Gastroesophageal sphincter (tissue), 4 donors: ENCODE data around the gene FNDC3B. TPM values are rescaled to one million over a fixed set of nuclear protein-coding genes. Genes with fewer than 3 reads are reported as not detected.
"Not testable (repeated sequence)": the region's sequence is repeated elsewhere in the genome, so short reads cannot be mapped to it uniquely, and the experiment has no call there.

Experiments used
- ATAC-seq: fragments of 150-250 bp; one replicate; pipeline ENCODE4 v1.9.1; 2016; ENCODE audit warnings: mild to moderate bottlenecking, moderate library complexity
- H3K27ac ChIP-seq, 4 donors: fragments of 200-600 bp; sonication (generic) in 3 of 4; 1 replicate in 3 of 4; 2 replicates in 1 of 4; pipeline ENCODE4 v1.5.1; 2016 to 2019
- H3K27me3 ChIP-seq: fragments of 200-600 bp; sonication (generic); one replicate; pipeline ENCODE4 v1.5.1; 2019
- H3K36me3 ChIP-seq, 2 donors: fragments of 200-600 bp; sonication (generic); one replicate each; pipeline ENCODE4 v1.5.1; 2019; ENCODE audit warnings: control low read depth in 1 of 2
- H3K4me1 ChIP-seq, 3 donors: fragments of 200-600 bp; sonication (generic); 1 replicate in 2 of 3; 2 replicates in 1 of 3; pipeline ENCODE4 v1.5.1; 2016 to 2019; ENCODE audit warnings: control low read depth in 2 of 3
- H3K4me3 ChIP-seq, 2 donors: fragments of 200-600 bp; sonication (generic); one replicate each; pipeline ENCODE4 v1.5.1; 2019; ENCODE audit warnings: mild to moderate bottlenecking in 1 of 2, moderate library complexity in 1 of 2
- H3K9me3 ChIP-seq, 3 donors: fragments of 200-600 bp; sonication (generic); one replicate each; pipeline ENCODE4 v1.5.1; 2017 to 2019; ENCODE audit warnings: control low read depth in 2 of 3
- CTCF ChIP-seq, 4 experiments: fragments of 200-600 bp in 2 of 4; fragments of 450-650 bp in 2 of 4; sonication (generic) in 1 of 4; IDR thresholded peaks; one replicate each; pipeline ENCODE4 v1.5.1; 2017 to 2019; ENCODE audit warnings: antibody characterized with exemption in 4 of 4, mild to moderate bottlenecking in 2 of 4, moderate library complexity in 2 of 4
- EP300 ChIP-seq: sonication (generic); formaldehyde crosslinking; IDR thresholded peaks from one replicate; pipeline ENCODE4 v1.6.1; 2017; ENCODE audit warnings: antibody characterized with exemption, mild to moderate bottlenecking
- POLR2A ChIP-seq, 2 donors: fragments of 450-650 bp; IDR thresholded peaks; one replicate each; pipeline ENCODE4 v1.6.1; 2017; ENCODE audit warnings: antibody characterized with exemption in 2 of 2, mild to moderate bottlenecking in 2 of 2, moderate library complexity in 1 of 2
- POLR2AphosphoS5 ChIP-seq: sonication (generic); formaldehyde crosslinking; IDR thresholded peaks from one replicate; pipeline ENCODE4 v1.6.1; 2017; ENCODE audit warnings: antibody characterized with exemption
- WGBS, 2 donors: methylation state at CpG; one replicate each; pipeline ENCODE4 v1.1.5; 2018; ENCODE audit warnings: low coverage in 1 of 2; 5-methylcytosine and 5-hydroxymethylcytosine counted together
- total RNA-seq, 4 donors: library from RNA; depleted of rRNA; stranded (reverse); fragments of >200 nt; gene quantifications; one replicate each; pipeline ENCODE4 v1.1.0, GENCODE V29; 2016

Gene FNDC3B
- total RNA-seq, 4 donors from 2014 or later = 53.1 to 97.2 (median 70.8) TPM

- Histone ChIP-seq H3K27me3 (no peaks in the 10 kb centered on the region), H3K9me3 (no peaks in the 10 kb centered on the region)
- ATAC-seq = no peak
Observed at GRCh38 chr3:172087602-172088580, 48.5 kb downstream of the FNDC3B start.

GRCh38 chr3:172089250-172089649 lies 49.9 kb downstream of the FNDC3B start:
- H3K27ac ChIP-seq = no peak overlapping the region
- ATAC-seq = no peak
- 64 to 71% methylated on average over 4 of the region's 4 CpGs for WGBS, 2 donors

More at GRCh38 chr3:172087602-172088580, 48.5 kb downstream of the FNDC3B start:
- 73 to 81% methylated on average over 7 of the region's 7 CpGs for WGBS, 2 donors
- Histone ChIP-seq H3K27ac (no peak overlapping the region), H3K4me3 (no peak overlapping the region), H3K36me3 (peaks cover 0 to 3% of the 10 kb centered on the region in 2 donors), H3K4me1 (peaks cover 0 to 41% (median 6%) of the 10 kb centered on the region in 3 donors)
- no peak for TF ChIP-seq CTCF (IDR thresholded peaks at IDR 0.05)
- no peak for TF ChIP-seq POLR2AphosphoS5
- no peak for TF ChIP-seq EP300
- no peak for TF ChIP-seq POLR2A (IDR thresholded peaks at IDR 0.05)

GRCh38 chr3:172090035-172090434 lies 50.7 kb downstream of the FNDC3B start:
- H3K4me3 ChIP-seq = no peak overlapping the region
- no peak for ATAC-seq
- H3K36me3 ChIP-seq = no peaks in the 10 kb centered on the region
- peaks cover 0 to 37% (median 6%) of the 10 kb centered on the region in 3 donors for H3K4me1 ChIP-seq
- no peaks in the 10 kb centered on the region for H3K27me3 ChIP-seq
- 73 to 74% methylated on average over 3 to 4 of the region's 4 CpGs for WGBS, 2 donors
- H3K9me3 ChIP-seq = no peaks in the 10 kb centered on the region
- no peak for TF ChIP-seq CTCF (IDR thresholded peaks at IDR 0.05)
- TF ChIP-seq EP300 = no peak
- TF ChIP-seq POLR2A (IDR thresholded peaks at IDR 0.05) = no peak
- no peak for TF ChIP-seq POLR2AphosphoS5
- H3K27ac ChIP-seq = no peak overlapping the region

More at GRCh38 chr3:172089250-172089649, 49.9 kb downstream of the FNDC3B start:
- Histone ChIP-seq H3K36me3 (no peaks in the 10 kb centered on the region), H3K27me3 (no peaks in the 10 kb centered on the region), H3K9me3 (no peaks in the 10 kb centered on the region), H3K4me1 (peaks cover 0 to 37% (median 6%) of the 10 kb centered on the region in 3 donors), H3K4me3 (no peak overlapping the region)
- no peak for TF ChIP-seq CTCF (IDR thresholded peaks at IDR 0.05)
- TF ChIP-seq POLR2AphosphoS5 = no peak
- no peak for TF ChIP-seq EP300
- no peak for TF ChIP-seq POLR2A (IDR thresholded peaks at IDR 0.05)

GRCh38 chr3:172092658-172093057 lies 53.3 kb downstream of the FNDC3B start:
- Histone ChIP-seq H3K27ac (no peak overlapping the region), H3K27me3 (no peaks in the 10 kb centered on the region), H3K4me3 (no peak overlapping the region), H3K4me1 (peaks cover 6 to 47% (median 6%) of the 10 kb centered on the region in 3 donors), H3K9me3 (no peaks in the 10 kb centered on the region), H3K36me3 (no peaks in the 10 kb centered on the region)
- 87 to 100% methylated on average over 5 of the region's 5 CpGs for WGBS, 2 donors
- TF ChIP-seq EP300 = no peak
- no peak for TF ChIP-seq POLR2A (IDR thresholded peaks at IDR 0.05)
- no peak for TF ChIP-seq CTCF (IDR thresholded peaks at IDR 0.05)
- no peak for TF ChIP-seq POLR2AphosphoS5
- ATAC-seq = no peak

- WGBS, 2 donors = 85 to 95% methylated on average over 7 to 10 of the region's 13 CpGs
- not testable (repeated sequence) for H3K4me3 ChIP-seq
Observed at GRCh38 chr3:172093581-172094443, 54.4 kb downstream of the FNDC3B start.

More at GRCh38 chr3:172093581-172094443, 54.4 kb downstream of the FNDC3B start:
- not testable (repeated sequence) for ATAC-seq, H3K27me3 ChIP-seq, H3K27ac ChIP-seq, H3K9me3 ChIP-seq, H3K36me3 ChIP-seq
- peaks cover 3 to 49% (median 9%) of the 10 kb centered on the region in 3 donors for H3K4me1 ChIP-seq
